Transverse colon (tissue), 4 donors: Measurements from ENCODE around the gene ZNF32. TPM values are rescaled to one million over a fixed set of nuclear protein-coding genes. Genes with fewer than 3 reads are reported as not detected.

ENCODE experiments used
- DNase-seq: peaks from one replicate; pipeline ENCODE4 v3.0.0-alpha.2; 2019
- H3K27ac ChIP-seq, 4 donors: fragments of 200-600 bp; sonication (generic); 2 replicates each; pipeline ENCODE4 v1.5.1; 2016 to 2018; ENCODE audit warnings: inconsistent platforms in 4 of 4
- H3K27me3 ChIP-seq: fragments of 200-600 bp; sonication (generic); 2 replicates; pipeline ENCODE4 v1.5.1; 2017; ENCODE audit warnings: inconsistent platforms
- H3K36me3 ChIP-seq, 4 donors: fragments of 200-600 bp; sonication (generic); 2 replicates each; pipeline ENCODE4 v1.5.1; 2017 to 2019; ENCODE audit warnings: inconsistent platforms in 4 of 4
- H3K4me1 ChIP-seq, 4 donors: fragments of 200-600 bp; sonication (generic); 2 replicates each; pipeline ENCODE4 v1.5.1; 2017 to 2020; ENCODE audit warnings: inconsistent platforms in 4 of 4
- H3K4me3 ChIP-seq, 4 donors: fragments of 200-600 bp; sonication (generic); 1 replicate in 1 of 4; 2 replicates in 3 of 4; pipeline versions ENCODE4 v1.5.1 to v1.6.1; 2017 to 2019; ENCODE audit warnings: inconsistent platforms in 4 of 4
- H3K9me3 ChIP-seq, 2 donors: fragments of 200-600 bp; sonication (generic); 2 replicates each; pipeline ENCODE4 v1.5.1; 2017 to 2019; ENCODE audit warnings: inconsistent platforms in 2 of 2
- EP300 ChIP-seq: sonication (generic); formaldehyde crosslinking; IDR thresholded peaks from one replicate; pipeline ENCODE4 v1.6.1; 2017; ENCODE audit warnings: antibody characterized with exemption, low read depth
- POLR2A ChIP-seq: fragments of 450-650 bp; IDR thresholded peaks from one replicate; pipeline ENCODE4 v1.6.1; 2016; ENCODE audit warnings: antibody characterized with exemption, mild to moderate bottlenecking, moderate library complexity
- POLR2AphosphoS5 ChIP-seq, 3 donors: sonication (generic); formaldehyde crosslinking; IDR thresholded peaks; one replicate each; pipeline ENCODE4 v1.6.1; 2016; ENCODE audit warnings: antibody characterized with exemption in 3 of 3
- WGBS, 2 donors: methylation state at CpG; one replicate each; pipeline ENCODE4 v1.1.5; 2018; ENCODE audit warnings: low coverage in 1 of 2; 5-methylcytosine and 5-hydroxymethylcytosine counted together
- in situ Hi-C, 4 donors: fragments of 200-750 bp; cut with MboI; loops; one replicate each; pipeline versions ENCODE4 v1.15.0 to v1.15.1; 2017; ENCODE audit warnings: low sequenced_read_pairs in 3 of 4, low pct_ligation_motif_present in 1 of 4, low pct_unique_long_range_greater_than_20kb in 1 of 4
- intact Hi-C: fragments of 100-400 bp; cut with DNase I; formaldehyde crosslinking; loops from one replicate; pipeline ENCODE4 v1.15.1; 2023; ENCODE audit warnings: low total_unique reads
- total RNA-seq, 4 donors: library from RNA; depleted of rRNA; stranded (reverse); fragments of >200 nt; gene quantifications; one replicate each; pipeline ENCODE4 v1.1.0, GENCODE V29; 2016
- TF ChIP-seq, protein P1 (sequence below), 5 experiments: fragments of 200-600 bp in 3 of 5; fragments of 450-650 bp in 2 of 5; sonication (generic) in 3 of 5; IDR thresholded peaks; 1 replicate in 2 of 5; 2 replicates in 3 of 5; pipeline ENCODE4 v1.5.1; 2016 to 2017; ENCODE audit warnings: antibody characterized with exemption in 5 of 5, inconsistent platforms in 3 of 5, mild to moderate bottlenecking in 2 of 5, moderate library complexity in 1 of 5

ZNF32 gene, protein sequence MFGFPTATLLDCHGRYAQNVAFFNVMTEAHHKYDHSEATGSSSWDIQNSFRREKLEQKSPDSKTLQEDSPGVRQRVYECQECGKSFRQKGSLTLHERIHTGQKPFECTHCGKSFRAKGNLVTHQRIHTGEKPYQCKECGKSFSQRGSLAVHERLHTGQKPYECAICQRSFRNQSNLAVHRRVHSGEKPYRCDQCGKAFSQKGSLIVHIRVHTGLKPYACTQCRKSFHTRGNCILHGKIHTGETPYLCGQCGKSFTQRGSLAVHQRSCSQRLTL
- 10 to 100 TPM in 3 of 4 donors, 1 to 10 TPM in 1; 9.7 to 38.6 (median 22.1) TPM for total RNA-seq

DNA sequence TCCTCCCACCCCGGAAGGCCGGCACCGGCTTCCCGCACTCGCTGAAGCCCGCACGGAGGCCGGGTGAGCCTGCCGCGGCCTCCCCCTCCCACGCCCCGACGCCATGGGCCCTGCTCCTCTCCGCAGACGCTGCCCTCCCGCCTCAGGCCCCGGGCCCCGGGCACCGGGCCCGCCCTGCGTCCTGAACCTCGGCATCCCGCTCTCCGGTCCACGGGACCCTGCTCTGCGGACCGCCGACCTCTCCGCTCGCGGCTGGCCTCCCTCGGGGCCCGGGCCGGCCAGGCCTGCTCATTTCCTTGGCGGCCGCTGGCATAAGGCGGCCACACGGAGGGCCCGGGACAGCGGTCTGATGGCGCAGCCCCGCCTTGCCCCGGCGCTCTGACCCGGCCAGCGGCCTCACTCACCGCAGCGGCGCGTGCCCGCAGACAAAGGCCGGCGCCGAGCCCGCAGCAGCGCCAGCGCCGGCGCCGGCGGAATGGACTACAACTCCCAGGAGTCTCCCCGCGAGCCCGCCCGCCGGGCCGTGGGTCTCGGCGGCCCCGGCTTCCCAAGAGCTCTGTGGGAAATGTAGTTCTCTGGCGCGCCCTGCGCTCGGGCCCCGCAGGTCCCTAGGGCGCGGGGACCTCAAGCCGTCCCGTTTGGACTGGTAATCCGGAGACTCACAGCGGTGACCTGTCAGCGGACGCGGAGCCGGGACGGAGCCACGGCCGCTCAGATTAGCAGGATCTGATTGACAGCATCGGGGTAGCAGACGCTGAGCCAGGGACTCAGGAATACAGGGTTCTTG is at the start of gene ZNF32:
TSS of gene ZNF32 (minus strand) at position 484 of the 787 bp plus-strand sequence. CDS start 2,748 bp downstream, outside the sequence.
- H3K27ac ChIP-seq: peak within 1 kb of the TSS; percentile 83 to 86 (median 84)
- WGBS, 2 donors: 1% methylated on average over 89 of the region's 90 CpGs; no CpG with 5 or more reads in 1 of the 2 donors
- peak; percentile 84 for DNase-seq
- in situ Hi-C loops (no loop called here), intact Hi-C loops (no loop called here)
- no peaks in the 10 kb centered on the region for H3K27me3 ChIP-seq
- TF ChIP-seq, protein P1, sequence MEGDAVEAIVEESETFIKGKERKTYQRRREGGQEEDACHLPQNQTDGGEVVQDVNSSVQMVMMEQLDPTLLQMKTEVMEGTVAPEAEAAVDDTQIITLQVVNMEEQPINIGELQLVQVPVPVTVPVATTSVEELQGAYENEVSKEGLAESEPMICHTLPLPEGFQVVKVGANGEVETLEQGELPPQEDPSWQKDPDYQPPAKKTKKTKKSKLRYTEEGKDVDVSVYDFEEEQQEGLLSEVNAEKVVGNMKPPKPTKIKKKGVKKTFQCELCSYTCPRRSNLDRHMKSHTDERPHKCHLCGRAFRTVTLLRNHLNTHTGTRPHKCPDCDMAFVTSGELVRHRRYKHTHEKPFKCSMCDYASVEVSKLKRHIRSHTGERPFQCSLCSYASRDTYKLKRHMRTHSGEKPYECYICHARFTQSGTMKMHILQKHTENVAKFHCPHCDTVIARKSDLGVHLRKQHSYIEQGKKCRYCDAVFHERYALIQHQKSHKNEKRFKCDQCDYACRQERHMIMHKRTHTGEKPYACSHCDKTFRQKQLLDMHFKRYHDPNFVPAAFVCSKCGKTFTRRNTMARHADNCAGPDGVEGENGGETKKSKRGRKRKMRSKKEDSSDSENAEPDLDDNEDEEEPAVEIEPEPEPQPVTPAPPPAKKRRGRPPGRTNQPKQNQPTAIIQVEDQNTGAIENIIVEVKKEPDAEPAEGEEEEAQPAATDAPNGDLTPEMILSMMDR (IDR thresholded peaks at IDR 0.05): no peak
- peak in 2 of 3 donors; percentile 24 to 37 for TF ChIP-seq POLR2AphosphoS5 (IDR thresholded peaks at IDR 0.05)
- H3K4me3 ChIP-seq: peak within 1 kb of the TSS; percentile 87 to 91 (median 90)
- H3K4me1 ChIP-seq: peaks cover 0 to 12% (median 9%) of the 10 kb centered on the region in 4 donors
- H3K9me3 ChIP-seq: peaks cover 23 to 33% of the 10 kb centered on the region in 2 donors
- H3K36me3 ChIP-seq: peaks cover 0 to 32% (median 14%) of the 10 kb centered on the region in 4 donors

DNA sequence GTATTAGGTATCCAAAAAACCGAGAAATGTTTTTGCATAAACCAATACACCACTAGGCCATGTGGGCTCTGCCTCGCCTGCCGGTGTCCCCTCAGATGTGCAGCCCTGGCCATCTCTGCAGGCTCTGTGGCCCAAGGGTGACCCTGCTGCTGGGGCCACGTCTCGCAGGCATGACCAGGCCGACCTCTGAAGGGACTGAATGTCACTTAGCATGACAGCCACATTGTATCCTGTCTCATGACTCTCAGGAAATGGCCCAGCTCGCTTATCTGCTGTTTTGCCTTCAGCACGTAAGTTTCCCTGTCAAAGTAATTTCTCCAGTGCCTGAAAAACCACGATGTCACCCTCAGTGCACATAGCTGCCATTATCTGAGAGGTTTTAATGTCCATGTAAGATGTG is 49.5 kb upstream of the ZNF32 start:
- 63 to 75% methylated on average over 3 to 9 of the region's 9 CpGs for WGBS, 2 donors
- Histone ChIP-seq H3K27me3 (no peaks in the 10 kb centered on the region), H3K4me1 (no peaks in the 10 kb centered on the region), H3K9me3 (no peaks in the 10 kb centered on the region), H3K36me3 (no peaks in the 10 kb centered on the region), H3K27ac (no peak overlapping the region), H3K4me3 (no peak overlapping the region)
- TF ChIP-seq POLR2A (no peak), EP300 (no peak), POLR2AphosphoS5 (IDR thresholded peaks at IDR 0.05) (no peak)
- TF ChIP-seq, protein P1 (IDR thresholded peaks at IDR 0.05): no peak
- no peak for DNase-seq
- in situ Hi-C loops: loop anchor here in 2 of 4 donors (25.0 kb wide), 3 partner anchors 339 to 614 kb away; no protein-coding TSS in a partner anchor
- intact Hi-C loops: no loop called here

DNA sequence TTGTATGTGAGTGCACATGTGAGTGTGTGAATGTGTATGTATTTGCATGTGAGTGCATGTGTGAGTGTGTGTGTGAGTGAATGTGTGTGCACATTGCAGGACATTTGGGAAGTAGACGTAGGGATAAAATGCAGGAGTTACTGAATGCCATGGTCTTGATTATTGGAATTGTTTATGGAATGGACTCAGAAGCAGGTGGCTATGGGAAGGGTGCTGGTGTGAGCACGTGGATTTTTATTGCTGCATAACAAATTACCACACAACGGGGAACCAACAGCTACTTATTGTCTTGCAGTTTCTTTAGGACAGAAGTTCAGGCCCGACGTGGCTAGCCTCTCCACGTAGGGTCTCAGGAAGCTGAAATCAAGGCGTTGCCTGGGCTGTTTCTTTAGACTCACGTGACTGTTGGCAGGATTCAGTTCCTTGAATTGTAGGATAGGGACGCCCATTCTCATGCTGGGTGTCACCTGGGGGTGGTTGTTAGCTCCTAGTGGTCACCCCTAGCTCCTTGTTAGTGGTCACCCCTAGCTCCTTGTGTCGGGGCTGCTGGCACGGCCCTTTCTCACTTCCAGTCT is 48.3 kb upstream of the ZNF32 start:
- TF ChIP-seq POLR2AphosphoS5 (IDR thresholded peaks at IDR 0.05) (no peak), EP300 (no peak), POLR2A (no peak)
- TF ChIP-seq, protein P1 (IDR thresholded peaks at IDR 0.05): no peak

DNA sequence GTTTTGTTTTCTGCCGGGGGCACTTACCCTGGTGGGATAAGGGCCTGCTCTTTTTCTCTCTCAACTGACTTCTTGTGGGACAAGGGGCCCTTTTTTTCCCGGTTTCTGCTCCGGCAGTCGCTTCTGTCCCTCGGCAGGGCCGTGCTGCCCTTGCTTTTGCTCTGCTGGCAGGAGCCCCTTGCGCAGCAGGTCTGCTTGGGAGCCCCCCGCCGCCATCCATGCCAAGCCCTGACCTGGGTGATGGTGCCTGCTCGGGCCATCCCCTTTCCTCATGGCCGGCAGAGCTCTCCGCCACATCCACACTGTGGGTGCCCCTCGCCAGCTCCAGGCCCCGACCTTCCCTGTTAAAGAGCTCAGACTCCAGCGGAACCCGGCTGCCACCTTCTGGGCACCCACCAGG is 47.0 kb upstream of the ZNF32 start:
- no peak for TF ChIP-seq EP300
- no peak for TF ChIP-seq POLR2AphosphoS5 (IDR thresholded peaks at IDR 0.05)
- TF ChIP-seq, protein P1 (IDR thresholded peaks at IDR 0.05): no peak
- TF ChIP-seq POLR2A: no peak
- WGBS, 2 donors: 91% methylated on average over 16 of the region's 16 CpGs; no CpG with 5 or more reads in 1 of the 2 donors
- in situ Hi-C loops (loop anchor here in 2 of 4 donors (25.0 kb wide), 3 partner anchors 342 to 617 kb away; no protein-coding TSS in a partner anchor), intact Hi-C loops (no loop called here)
- Histone ChIP-seq H3K4me3 (no peak overlapping the region), H3K36me3 (no peaks in the 10 kb centered on the region), H3K27me3 (no peaks in the 10 kb centered on the region), H3K4me1 (peaks cover 0 to 4% (median under 1%) of the 10 kb centered on the region in 4 donors), H3K27ac (no peak overlapping the region), H3K9me3 (no peaks in the 10 kb centered on the region)
- DNase-seq: no peak

More for the DNA sequence above, 48.3 kb upstream of the ZNF32 start:
- Histone ChIP-seq H3K36me3 (no peaks in the 10 kb centered on the region), H3K27ac (no peak overlapping the region), H3K4me1 (no peaks in the 10 kb centered on the region), H3K27me3 (no peaks in the 10 kb centered on the region), H3K4me3 (no peak overlapping the region), H3K9me3 (no peaks in the 10 kb centered on the region)
- in situ Hi-C loops (loop anchor here in 2 of 4 donors (25.0 kb wide), 3 partner anchors 340 to 615 kb away; no protein-coding TSS in a partner anchor), intact Hi-C loops (no loop called here)
- WGBS, 2 donors: 54 to 73% methylated on average over 3 to 11 of the region's 11 CpGs
- DNase-seq: no peak
